NCI-H146 (cell line): ENCODE measurements around the gene WDR20.
"Not testable (repeated sequence)": the region's sequence is repeated elsewhere in the genome, so short reads cannot be mapped to it uniquely, and the experiment has no call there.

Experiments
- DNase-seq: peaks from one replicate; lab custom pipeline; 2025; lab: John Stamatoyannopoulos, UW

WDR20 gene

DNA sequence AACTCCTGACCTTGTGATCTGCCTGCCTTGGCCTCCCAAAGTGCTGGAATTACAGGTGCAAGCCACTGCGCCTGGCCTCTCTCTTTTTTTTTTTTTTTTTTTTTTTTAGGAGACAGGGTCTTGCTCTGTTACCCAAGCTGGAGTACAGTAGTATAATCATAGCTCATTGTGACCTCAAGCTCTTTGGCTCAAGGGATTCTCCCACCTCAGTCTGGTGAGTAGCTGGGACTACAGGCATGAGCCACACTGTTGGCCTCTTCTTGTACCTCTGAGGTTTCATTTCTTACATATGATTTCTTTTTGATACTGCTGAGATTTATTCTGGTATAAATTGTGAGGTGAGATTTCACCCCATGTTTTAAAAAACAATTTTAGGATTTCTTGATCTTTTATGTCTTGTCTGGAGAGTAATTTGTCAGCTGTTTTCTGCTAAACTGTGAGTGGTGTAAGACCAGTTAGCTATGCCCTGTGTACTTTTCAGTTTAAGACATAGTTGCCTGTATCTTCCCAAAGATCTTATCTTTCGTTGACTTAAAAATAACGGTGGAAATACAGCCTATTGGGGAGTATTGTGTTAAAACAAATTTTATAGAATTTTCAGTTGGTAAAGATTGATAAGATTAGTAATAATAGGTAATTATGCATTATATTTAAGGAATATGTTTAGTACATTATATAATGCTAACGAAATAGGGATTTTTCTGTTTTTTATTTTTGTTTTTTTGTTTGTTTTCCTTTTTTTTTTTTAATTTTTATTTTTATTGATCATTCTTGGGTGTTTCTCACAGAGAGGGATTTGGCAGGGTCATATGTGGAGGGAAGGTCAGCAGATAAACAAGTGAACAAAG lies 31.7 kb downstream of the WDR20 start:
- DNase-seq: no peak

DNA sequence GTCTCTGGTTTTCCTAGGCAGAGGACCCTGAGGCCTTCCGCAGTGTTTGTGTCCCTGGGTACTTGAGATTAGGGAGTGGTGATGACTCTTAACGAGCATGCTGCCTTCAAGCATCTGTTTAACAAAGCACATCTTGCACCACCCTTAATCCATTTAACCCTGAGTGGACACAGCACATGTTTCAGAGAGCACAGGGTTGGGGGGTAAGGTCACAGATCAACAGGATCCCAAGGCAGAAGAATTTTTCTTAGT lies 32.2 kb downstream of the WDR20 start:
- not testable (repeated sequence) for DNase-seq

GRCh38 chr14:102172721-102173120 lies 33.0 kb downstream of the WDR20 start:
- DNase-seq: not testable (repeated sequence)

DNA sequence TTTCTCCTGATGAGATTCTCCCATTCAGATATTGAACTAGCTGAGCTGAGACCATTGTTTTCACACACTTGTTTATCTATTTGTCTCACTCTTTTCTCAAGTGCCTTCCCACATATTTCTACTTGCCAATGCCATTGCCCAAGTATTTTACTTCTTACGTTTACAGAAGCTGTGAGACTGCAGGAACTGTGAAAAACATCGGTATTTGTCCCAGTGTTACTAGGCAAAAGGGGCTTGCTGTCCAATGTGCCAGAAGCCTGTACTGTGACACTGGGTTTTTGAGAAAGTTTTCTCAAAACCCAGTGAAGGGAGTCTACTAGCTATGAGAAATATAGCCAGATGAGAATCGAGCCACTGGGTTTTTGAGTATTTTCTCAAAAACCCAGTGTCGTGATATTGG lies 37.5 kb downstream of the WDR20 start:
- DNase-seq: no peak

- DNase-seq: no peak
These were observed 39.1 kb downstream of the WDR20 start for GRCh38 chr14:102178806-102179205.

- DNase-seq: no peak
These were observed 40.7 kb downstream of the WDR20 start for GRCh38 chr14:102180248-102180998.

DNA sequence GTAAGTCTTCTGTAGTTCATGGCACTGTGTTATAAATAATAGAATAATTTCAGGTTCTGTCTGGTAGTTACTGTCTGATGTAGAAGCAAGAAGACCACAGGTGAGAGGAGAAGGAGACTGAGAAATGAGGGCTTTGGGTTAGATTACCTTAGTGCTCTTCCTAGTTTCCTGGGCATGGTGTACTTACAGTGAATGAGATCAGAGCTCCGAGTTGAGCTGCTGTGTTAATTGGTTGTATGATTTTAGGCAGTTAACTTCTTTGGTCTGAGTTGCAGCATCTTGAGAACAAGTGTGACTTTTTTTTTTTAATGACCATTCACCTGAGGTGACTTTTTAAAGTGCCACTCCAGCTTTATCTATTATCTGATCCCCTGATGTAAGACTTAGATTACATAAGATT lies 41.5 kb downstream of the WDR20 start:
- DNase-seq: no peak

DNA sequence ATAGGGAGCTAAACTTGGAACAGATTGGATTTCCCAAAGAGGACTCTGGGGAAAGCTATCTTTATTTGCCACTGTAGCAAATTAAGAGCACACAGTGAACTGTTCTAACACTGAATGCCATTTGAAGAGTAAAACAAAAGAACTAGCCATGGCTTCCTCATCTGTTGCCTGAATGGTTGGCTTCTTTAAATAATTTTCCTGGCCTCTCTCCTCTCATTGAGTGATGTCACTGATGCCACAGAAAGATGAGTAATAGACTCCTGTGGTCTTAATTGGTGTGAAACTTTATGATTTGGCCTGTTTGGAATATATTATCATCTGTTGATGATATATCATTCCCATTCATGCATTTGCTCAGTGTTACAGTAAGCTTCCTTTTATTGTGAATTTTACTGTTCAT lies 42.5 kb downstream of the WDR20 start:
- peak; percentile 15 for DNase-seq

GRCh38 chr14:102182936-102183619 lies 43.4 kb downstream of the WDR20 start:
- DNase-seq: no peak

- no peak for DNase-seq
These were observed 44.2 kb downstream of the WDR20 start for GRCh38 chr14:102183886-102184285.

GRCh38 chr14:102184316-102185035 lies 44.8 kb downstream of the WDR20 start:
- DNase-seq: no peak

DNA sequence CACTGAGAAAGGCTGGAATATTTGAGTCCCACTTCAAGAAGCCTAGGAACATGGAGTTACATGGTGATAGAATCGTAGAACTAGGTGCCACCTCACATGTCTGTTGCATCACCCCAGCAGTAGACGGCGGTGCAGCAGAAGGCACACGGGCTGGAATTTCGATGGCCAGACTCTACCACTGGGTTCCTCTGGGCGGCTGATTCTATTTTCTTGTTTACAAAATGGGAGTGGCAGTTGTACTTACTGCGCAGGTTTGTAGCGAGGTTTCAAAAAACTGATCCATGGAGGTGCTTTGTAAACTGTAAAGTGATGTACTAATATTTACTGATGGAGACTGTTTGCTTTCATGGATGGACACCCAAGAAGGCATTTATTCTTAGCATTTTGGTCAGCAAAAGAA lies 45.7 kb downstream of the WDR20 start:
- peak; percentile 65 for DNase-seq

- DNase-seq: no peak
These were observed 47.3 kb downstream of the WDR20 start for GRCh38 chr14:102187044-102187443.

GRCh38 chr14:102187568-102188001 lies 47.9 kb downstream of the WDR20 start:
- no peak for DNase-seq

DNA sequence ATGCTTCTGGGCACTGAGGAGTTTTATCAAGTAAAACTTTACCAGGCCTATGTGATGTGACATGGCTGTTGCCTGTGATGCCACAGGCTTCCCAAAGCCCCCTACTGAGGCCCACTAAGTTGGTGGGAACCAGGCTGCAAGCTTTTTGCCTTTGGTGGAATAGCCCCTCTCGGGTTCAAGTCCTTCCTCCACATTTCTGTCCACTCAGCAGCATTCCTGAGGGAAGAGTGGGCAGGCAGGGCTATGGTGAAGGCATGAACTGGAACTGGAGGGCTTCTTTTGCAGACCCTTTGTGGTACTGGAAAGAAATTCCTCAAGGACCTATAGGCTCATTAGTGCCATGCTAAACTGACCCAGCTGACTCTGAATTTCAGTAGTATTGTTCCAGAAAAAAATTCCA lies 48.5 kb downstream of the WDR20 start:
- no peak for DNase-seq

GRCh38 chr14:102189874-102190273 lies 50.2 kb downstream of the WDR20 start:
- no peak for DNase-seq

DNA sequence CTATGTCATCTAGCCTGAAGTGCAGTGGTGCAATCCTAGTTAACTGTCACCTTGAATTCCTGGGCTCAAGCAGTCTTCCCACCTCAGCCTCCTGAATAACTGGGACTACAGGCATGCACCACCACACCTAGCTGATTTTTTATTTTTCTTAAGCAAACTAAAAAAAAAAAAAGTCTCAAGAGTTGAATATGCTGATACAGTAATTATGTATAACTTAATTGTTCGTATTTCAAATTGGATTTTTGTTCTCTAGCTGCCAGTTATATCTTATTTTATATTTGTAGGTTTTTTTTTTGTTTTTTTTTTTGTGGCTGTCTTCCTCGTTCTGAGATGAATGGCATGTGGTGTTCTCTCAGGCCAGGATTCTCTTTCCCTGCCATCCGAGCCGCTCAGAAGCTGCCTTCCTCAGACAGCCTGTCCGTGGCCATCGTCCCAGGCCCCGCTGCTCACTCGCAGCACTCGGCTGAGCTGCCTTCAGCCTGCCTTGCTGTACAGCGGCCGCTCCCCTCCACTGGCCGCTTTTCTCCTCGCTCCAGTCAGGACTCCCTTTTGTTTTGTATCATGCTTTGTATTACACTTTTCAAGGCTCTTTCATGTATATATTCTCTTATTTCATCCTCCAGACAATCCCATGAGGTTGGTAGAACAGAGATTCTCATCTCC lies 53.3 kb downstream of the WDR20 start:
- no peak for DNase-seq

- DNase-seq: no peak
These were observed 55.2 kb downstream of the WDR20 start for GRCh38 chr14:102194856-102195255.

DNA sequence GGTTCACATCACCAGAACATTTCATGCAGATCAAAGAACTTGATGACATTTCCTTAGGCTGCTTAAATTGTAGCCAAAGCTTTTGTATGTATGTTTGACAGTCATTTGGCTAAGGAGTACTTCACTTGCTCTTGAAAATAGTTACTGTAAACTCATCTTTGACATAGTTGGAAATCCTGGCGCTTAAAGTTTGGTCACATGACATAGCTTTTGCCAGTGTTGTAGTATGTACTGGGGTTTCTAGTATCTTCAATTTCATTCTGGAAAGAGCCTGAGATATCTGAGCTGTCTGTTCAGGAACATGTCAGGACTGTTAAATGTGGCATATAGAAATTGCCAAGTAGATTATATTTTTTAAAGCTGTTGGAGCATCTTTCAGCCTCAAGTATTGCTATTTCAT lies 55.7 kb downstream of the WDR20 start:
- DNase-seq: no peak

DNA sequence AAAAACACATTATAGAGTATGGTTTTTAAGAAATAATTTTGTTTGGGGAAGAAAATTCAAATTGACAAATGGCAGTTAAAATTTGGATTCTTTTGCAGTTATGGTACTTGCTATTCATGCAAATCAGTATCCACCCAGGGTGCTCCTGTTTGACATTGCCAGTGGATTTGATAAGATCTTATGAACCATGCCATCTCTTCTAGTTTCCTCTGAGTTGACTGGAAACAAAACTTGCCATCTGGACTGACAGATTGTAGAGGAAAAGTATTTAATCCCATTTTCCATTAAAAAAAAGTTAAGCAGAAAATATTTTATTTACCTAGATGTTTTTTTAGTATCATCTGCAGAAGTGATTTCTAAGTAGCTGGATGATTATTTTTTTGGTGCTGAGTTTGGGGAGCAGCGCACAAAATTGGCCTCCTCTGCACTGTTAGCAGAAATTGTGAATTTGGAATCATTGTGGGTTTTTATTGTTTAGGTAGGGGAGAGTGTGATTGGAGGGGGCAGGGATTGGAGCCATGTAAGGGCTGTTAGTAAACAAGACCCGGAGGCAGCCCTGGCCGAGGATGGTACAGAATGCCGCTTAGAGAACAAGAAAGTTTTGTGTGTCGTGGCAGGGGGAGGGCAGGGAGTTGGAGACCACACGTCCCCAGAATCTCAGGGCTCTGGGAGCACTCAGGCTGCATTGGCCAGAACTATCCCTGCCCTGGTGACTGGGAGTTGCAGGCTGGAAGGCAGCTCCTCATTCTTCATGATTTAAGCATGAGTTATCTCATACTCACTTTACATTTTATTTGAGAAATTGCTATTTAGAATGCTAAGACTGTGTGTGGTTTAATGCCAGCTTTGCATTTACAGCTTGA lies 56.6 kb downstream of the WDR20 start:
- no peak for DNase-seq

GRCh38 chr14:102196902-102197230 lies 57.2 kb downstream of the WDR20 start:
- no peak for DNase-seq
